ENCODE data around the gene ITGB3.
A peak's percentile ranks its signal among the peaks of the same experiment; 100 is the strongest.

The ITGB3 gene

DNA sequence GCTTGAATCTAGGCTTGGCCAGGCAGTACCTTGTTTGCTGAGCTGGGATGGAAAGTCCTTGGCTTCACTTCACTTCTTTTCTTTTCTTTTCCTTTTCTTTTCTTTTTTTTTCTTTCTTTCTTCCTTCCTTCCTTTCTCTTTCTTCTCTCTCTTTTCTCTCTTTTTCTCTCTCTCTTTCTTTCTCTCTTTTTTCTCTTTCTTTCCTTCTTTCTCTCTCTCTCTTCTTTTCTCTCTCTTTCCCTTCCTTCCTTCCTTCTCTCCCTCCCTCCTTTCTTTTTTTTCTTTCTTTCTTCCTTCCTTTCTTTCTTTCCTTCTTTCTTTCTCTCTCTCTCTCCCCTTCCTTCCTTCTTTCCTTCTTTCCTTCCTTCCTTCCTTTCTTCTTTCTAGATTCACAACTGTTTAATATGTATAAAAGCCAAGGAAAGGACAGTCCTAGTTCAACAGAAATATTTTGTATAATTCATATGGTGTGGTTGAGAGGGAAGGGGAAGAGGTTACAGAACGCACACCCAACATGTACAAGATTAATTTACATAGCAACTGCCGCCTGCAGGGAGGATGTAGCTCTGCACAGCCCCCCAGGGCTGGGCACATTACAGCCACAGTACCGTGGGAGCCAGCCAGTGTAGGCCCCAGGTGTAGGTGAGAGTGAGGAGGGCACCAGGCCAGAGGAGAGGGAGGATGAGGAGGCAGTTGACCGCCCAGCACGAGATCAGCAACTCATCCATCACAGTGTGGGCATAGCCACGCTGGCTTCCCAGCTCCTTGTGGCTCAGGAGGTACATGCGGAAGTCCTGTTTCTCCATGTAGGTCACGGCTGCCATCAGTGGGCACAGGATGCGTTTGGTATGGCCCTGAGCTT is 9.7 kb upstream of the ITGB3 start:
- FAIRE-seq (no peak), DNase-seq (ENCODE audit: insufficient read length, low spot score) (no peak)
- TF ChIP-seq PAX5 (IDR thresholded peaks at IDR 0.05; ENCODE audit: insufficient read depth, low read length, severe bottlenecking) (no peak), POLR2A (IDR thresholded peaks at IDR 0.05; ENCODE audit: low read depth, low read length) (no peak), SPI1 (IDR thresholded peaks at IDR 0.05; ENCODE audit: low read depth, low read length) (no peak), POLR2AphosphoS5 (IDR thresholded peaks at IDR 0.05; ENCODE audit: low read depth, low read length) (no peak), POU2F2 (IDR thresholded peaks at IDR 0.05; ENCODE audit: low read depth, low read length) (no peak), TAF1 (IDR thresholded peaks at IDR 0.05; ENCODE audit: low read depth, low read length) (no peak)

DNA sequence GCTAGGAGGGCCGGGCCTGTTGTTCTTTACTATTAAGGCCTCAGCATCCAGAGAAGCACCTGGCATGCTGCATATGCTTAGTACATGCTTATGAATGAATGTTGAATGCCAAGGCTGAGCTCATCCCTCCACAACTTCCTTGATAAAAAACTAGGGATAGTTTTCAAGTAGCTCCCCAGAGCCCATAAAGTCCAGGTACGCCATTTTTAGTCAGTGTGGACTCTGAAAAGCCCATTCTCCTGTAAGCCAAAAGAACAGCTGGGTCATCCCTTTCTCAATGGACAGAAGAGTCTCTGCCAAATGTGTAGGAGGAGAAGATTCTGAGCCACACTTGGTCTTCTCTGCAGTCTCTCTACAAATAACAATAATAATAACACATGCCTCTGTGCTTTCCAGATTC is 8.9 kb upstream of the ITGB3 start:
- FAIRE-seq (no peak), DNase-seq (ENCODE audit: insufficient read length, low spot score) (no peak)
- TF ChIP-seq TAF1 (IDR thresholded peaks at IDR 0.05; ENCODE audit: low read depth, low read length) (no peak), POU2F2 (IDR thresholded peaks at IDR 0.05; ENCODE audit: low read depth, low read length) (no peak), SPI1 (IDR thresholded peaks at IDR 0.05; ENCODE audit: low read depth, low read length) (no peak), POLR2A (IDR thresholded peaks at IDR 0.05; ENCODE audit: low read depth, low read length) (no peak), POLR2AphosphoS5 (IDR thresholded peaks at IDR 0.05; ENCODE audit: low read depth, low read length) (no peak), PAX5 (IDR thresholded peaks at IDR 0.05; ENCODE audit: insufficient read depth, low read length, severe bottlenecking) (no peak)

DNA sequence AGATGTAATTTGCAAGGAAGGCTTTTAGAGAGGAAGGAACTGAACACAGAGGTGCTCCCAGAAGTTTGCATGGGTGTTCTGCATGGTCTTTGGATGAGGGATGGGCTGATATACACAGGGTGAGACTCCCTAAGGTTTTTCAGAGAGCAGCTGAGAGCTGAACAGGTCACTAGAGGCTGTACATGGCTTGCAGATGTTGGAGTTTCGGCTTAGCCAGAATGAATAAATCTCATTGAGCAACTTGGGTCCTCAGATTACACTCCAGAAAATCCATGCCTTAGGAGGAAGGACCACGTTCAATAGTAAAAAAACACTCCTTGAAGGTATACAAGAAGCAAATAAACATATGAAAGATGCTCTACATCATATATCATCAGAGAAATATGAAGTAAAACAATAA is 7.5 kb upstream of the ITGB3 start:
- no peak for DNase-seq (ENCODE audit: insufficient read length, low spot score)
- TF ChIP-seq POLR2A (IDR thresholded peaks at IDR 0.05; ENCODE audit: low read depth, low read length) (no peak), PAX5 (IDR thresholded peaks at IDR 0.05; ENCODE audit: insufficient read depth, low read length, severe bottlenecking) (no peak), SPI1 (IDR thresholded peaks at IDR 0.05; ENCODE audit: low read depth, low read length) (no peak), TAF1 (IDR thresholded peaks at IDR 0.05; ENCODE audit: low read depth, low read length) (no peak), POLR2AphosphoS5 (IDR thresholded peaks at IDR 0.05; ENCODE audit: low read depth, low read length) (no peak), POU2F2 (IDR thresholded peaks at IDR 0.05; ENCODE audit: low read depth, low read length) (no peak)

DNA sequence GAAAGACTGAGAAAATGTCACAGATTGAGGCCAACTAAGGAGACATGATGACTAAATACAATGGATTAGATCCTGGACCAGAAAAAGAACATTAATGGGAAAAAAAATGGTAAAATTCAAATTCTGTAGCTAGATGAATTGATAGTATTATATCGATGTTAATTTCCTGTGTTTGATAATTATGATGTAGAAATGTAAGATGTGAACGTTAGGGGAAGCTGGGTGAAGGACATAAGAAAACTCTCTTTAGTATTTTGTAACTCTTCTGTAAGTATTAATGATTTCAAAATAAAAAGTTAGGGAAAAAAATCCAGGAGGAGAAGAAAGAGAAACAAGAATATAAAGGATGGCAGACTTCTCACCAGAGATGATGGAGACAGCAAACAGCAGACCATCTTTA is 2.8 kb upstream of the ITGB3 start:
- DNase-seq (ENCODE audit: insufficient read length, low spot score), result no peak
- TF ChIP-seq PAX5 (IDR thresholded peaks at IDR 0.05; ENCODE audit: insufficient read depth, low read length, severe bottlenecking), result no peak
- FAIRE-seq, result no peak

More for the DNA sequence above, 7.5 kb upstream of the ITGB3 start:
- no peak for FAIRE-seq

DNA sequence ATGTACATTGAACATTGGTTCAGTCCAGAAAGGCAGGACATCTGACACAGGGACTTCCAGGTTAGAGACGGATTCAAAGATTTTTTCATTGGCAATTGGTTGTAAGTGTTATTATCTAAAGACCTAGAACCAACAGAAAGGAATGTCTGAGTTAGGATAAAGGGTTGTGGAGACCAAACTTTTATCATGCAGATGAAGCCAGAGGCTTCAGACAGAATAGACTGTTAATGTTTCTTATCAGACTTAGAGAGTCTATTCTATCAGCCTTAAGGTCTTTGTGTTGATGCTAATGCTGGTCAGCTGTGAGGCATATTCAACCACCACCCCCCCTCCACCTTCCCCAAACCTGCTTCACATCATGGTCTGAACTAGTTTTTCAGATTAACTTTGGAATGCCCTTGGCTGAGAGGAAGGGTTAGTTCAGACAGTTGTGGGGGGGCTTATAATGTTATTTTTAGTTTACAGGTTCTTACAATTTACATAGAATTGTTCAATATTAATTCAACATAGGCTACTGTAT is 2.1 kb upstream of the ITGB3 start:
- no peak for FAIRE-seq
- no peak for TF ChIP-seq POU2F2 (IDR thresholded peaks at IDR 0.05; ENCODE audit: low read depth, low read length)
- TF ChIP-seq SPI1 (IDR thresholded peaks at IDR 0.05; ENCODE audit: low read depth, low read length), result no peak
- no peak for TF ChIP-seq TAF1 (IDR thresholded peaks at IDR 0.05; ENCODE audit: low read depth, low read length)
- no peak for TF ChIP-seq POLR2AphosphoS5 (IDR thresholded peaks at IDR 0.05; ENCODE audit: low read depth, low read length)
- no peak for TF ChIP-seq POLR2A (IDR thresholded peaks at IDR 0.05; ENCODE audit: low read depth, low read length)
- TF ChIP-seq PAX5 (IDR thresholded peaks at IDR 0.05; ENCODE audit: insufficient read depth, low read length, severe bottlenecking), result no peak
- DNase-seq (ENCODE audit: insufficient read length, low spot score), result no peak

DNA sequence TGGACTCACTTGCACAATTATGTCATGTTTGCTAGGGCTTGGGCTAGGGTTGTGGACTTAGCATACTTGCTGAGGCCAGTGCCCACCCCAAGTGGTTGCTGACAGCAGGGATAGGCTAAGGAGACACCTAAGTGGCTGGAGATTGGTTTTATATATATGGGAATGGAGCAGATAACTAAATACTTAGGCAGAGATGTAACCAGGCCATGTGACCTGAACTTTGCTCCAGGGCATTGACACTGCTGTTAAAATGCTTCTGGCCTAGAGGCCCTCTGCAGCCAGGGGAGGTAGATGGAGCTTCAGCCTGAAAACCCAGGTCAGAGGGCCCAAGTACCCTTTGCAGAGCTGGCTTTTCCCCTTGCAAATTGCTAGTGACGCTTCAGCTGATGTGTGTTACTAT is 1.4 kb upstream of the ITGB3 start:
- DNase-seq (ENCODE audit: insufficient read length, low spot score) (no peak), FAIRE-seq (no peak)

DNA sequence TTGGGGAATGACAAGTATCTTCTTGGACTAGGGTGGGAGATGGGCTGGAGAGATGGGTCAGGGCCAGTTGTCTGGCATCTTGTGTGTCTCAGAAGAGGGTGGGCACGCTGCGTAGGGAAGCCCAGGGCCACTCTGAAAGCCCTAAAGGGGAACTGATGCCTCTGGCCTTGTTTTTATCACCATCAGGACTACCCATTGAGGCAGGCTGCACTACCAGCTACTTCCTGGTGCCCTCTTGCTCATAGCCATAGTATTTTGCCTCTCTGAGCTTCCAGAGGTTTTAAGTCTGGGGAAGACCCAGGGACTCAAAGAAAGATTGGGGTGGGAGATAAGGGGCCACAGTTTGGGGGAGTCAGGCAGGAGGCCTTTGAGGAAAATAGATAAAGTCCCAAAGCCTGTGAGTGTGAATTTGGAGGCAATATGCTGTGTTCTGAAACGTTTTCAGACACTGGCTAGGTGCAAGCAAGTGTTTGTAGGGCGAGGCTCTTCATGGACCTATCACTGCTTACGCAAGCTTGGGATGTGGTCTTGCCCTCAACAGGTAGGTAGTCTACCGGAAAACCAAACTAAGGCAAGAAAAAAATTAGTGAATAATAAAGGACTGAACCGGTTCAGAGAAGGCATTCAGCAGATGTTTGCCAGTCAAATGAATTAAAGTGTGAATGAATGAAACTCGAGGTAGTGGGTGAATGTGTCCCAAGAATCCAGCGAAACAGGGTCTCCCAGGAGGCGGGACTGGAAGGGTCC is 688 bp upstream of the ITGB3 start:
- no peak for DNase-seq (ENCODE audit: insufficient read length, low spot score)
- peak; percentile 5 for FAIRE-seq
- TF ChIP-seq POU2F2 (IDR thresholded peaks at IDR 0.05; ENCODE audit: low read depth, low read length), result no peak
- TF ChIP-seq SPI1 (IDR thresholded peaks at IDR 0.05; ENCODE audit: low read depth, low read length), result peak; percentile 27; the same call in 1 of the 2 replicates

More for the DNA sequence above, 1.4 kb upstream of the ITGB3 start:
- TF ChIP-seq PAX5 (IDR thresholded peaks at IDR 0.05; ENCODE audit: insufficient read depth, low read length, severe bottlenecking) (no peak), POU2F2 (IDR thresholded peaks at IDR 0.05; ENCODE audit: low read depth, low read length) (no peak), TAF1 (IDR thresholded peaks at IDR 0.05; ENCODE audit: low read depth, low read length) (no peak), POLR2AphosphoS5 (IDR thresholded peaks at IDR 0.05; ENCODE audit: low read depth, low read length) (no peak), SPI1 (IDR thresholded peaks at IDR 0.05; ENCODE audit: low read depth, low read length) (no peak), POLR2A (IDR thresholded peaks at IDR 0.05; ENCODE audit: low read depth, low read length) (no peak)

DNA sequence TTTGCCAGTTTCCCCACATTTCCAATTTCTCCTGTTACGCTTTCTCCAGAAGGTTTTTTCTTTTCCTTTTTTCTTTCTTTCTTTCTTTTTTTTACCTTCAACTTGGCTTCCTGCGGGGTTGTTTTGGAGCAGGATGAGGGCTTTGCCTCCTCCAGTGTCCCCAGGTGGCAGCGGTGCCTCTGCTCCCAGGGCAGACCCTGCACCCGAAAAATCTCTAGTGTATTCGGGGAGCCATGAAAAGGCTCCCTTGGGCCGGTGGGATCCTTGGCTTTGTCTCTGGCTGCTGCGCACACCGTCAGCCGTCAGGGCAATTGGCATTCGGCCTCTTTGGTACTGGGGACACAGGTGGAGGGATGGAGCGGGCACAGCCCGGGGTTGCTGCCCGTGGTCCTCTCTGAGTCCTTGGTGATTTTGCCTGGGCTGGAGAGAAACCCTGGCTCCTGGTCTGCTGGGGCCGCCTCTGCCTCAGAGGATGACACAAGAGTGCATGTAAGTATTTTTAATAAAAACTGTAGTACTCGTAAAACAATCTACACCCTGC is 846 bp downstream of the ITGB3 start:
- DNase-seq (ENCODE audit: insufficient read length, low spot score) (no peak), FAIRE-seq (no peak)
- TF ChIP-seq POLR2AphosphoS5 (IDR thresholded peaks at IDR 0.05; ENCODE audit: low read depth, low read length) (no peak), SPI1 (IDR thresholded peaks at IDR 0.05; ENCODE audit: low read depth, low read length) (no peak), PAX5 (IDR thresholded peaks at IDR 0.05; ENCODE audit: insufficient read depth, low read length, severe bottlenecking) (no peak), POU2F2 (IDR thresholded peaks at IDR 0.05; ENCODE audit: low read depth, low read length) (no peak), POLR2A (IDR thresholded peaks at IDR 0.05; ENCODE audit: low read depth, low read length) (no peak)

DNA sequence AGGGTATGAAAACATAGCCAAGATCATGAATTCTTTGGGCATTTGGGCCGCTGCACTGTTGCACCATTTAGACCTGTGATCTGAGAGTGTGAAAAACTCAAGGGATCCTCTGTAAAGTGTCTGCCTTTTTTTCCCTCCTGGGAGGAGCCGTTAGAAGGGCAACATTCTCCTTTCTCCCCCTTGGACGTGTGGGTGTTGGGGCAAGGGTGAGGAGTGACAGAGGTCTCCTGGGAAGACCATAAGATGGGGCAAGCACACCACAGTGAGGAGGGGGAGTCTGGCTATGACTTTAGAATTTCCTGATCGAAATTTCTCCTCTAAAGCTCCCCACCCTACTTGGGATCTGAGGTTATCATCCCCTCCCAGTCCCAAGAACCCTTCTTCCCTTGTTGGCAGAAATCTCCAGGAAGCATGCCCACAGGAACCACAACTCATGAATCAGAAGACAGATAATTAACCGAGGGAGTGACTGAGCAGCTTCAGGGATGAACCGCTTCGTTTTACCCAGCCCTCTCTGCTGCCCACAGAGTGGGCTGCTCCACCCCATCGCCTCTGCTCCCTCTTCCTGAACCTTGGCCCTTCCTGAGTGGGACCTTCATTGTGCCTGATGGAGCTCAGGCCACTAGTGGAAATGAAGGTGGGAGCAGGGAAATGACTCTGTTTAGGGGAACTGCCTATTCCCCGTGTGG is 4.2 kb downstream of the ITGB3 start:
- TF ChIP-seq POLR2A (IDR thresholded peaks at IDR 0.05; ENCODE audit: low read depth, low read length) (no peak), POU2F2 (IDR thresholded peaks at IDR 0.05; ENCODE audit: low read depth, low read length) (no peak), PAX5 (IDR thresholded peaks at IDR 0.05; ENCODE audit: insufficient read depth, low read length, severe bottlenecking) (no peak), SPI1 (IDR thresholded peaks at IDR 0.05; ENCODE audit: low read depth, low read length) (no peak), POLR2AphosphoS5 (IDR thresholded peaks at IDR 0.05; ENCODE audit: low read depth, low read length) (no peak)
- DNase-seq (ENCODE audit: insufficient read length, low spot score) (no peak), FAIRE-seq (no peak)

All from GM12891 (cell line).